ENCODE data around the gene SAP30BP.

The SAP30BP gene

GRCh38 chr17:75722542-75723095 lies 55.5 kb downstream of the SAP30BP start:
- no peak for DNase-seq

GRCh38 chr17:75723171-75723930 lies 56.2 kb downstream of the SAP30BP start:
- no peak for DNase-seq

GRCh38 chr17:75724016-75725003 lies 57.2 kb downstream of the SAP30BP start:
- DNase-seq: no peak

GRCh38 chr17:75725504-75725903 lies 58.4 kb downstream of the SAP30BP start:
- DNase-seq: no peak

- no peak for DNase-seq
Observed at GRCh38 chr17:75727391-75727790, 60.3 kb downstream of the SAP30BP start.

GRCh38 chr17:75729351-75729750 lies 62.2 kb downstream of the SAP30BP start:
- DNase-seq: no peak

- DNase-seq: no peak
Observed at GRCh38 chr17:75730065-75730464, 62.9 kb downstream of the SAP30BP start.

- DNase-seq: no peak
Observed at GRCh38 chr17:75731086-75731715, 64.1 kb downstream of the SAP30BP start.

GRCh38 chr17:75731716-75732498 lies 64.8 kb downstream of the SAP30BP start:
- DNase-seq: no peak

- no peak for DNase-seq
Observed at GRCh38 chr17:75733471-75733870, 66.3 kb downstream of the SAP30BP start.

- DNase-seq: no peak
Observed at GRCh38 chr17:75734674-75735294, 67.6 kb downstream of the SAP30BP start.

- no peak for DNase-seq
Observed at GRCh38 chr17:75736173-75736835, 69.2 kb downstream of the SAP30BP start.

- no peak for DNase-seq
Observed at GRCh38 chr17:75737133-75737962, 70.2 kb downstream of the SAP30BP start.

GRCh38 chr17:75738218-75738802 lies 71.2 kb downstream of the SAP30BP start:
- DNase-seq: no peak

GRCh38 chr17:75739174-75739573 lies 72.0 kb downstream of the SAP30BP start:
- DNase-seq: no peak

- no peak for DNase-seq
Observed at GRCh38 chr17:75739801-75740200, 72.7 kb downstream of the SAP30BP start.

GRCh38 chr17:75740215-75740614 lies 73.1 kb downstream of the SAP30BP start:
- no peak for DNase-seq

- no peak for DNase-seq
Observed at GRCh38 chr17:75740631-75741077, 73.5 kb downstream of the SAP30BP start.

GRCh38 chr17:75742337-75742736 lies 75.2 kb downstream of the SAP30BP start:
- DNase-seq: no peak
